Measurements from ENCODE around the gene CFL2.
"Not testable (repeated sequence)": the region's sequence is repeated elsewhere in the genome, so short reads cannot be mapped to it uniquely, and the experiment has no call there.

The CFL2 gene

GRCh38 chr14:34711169-34711568, 3.2 kb downstream of the CFL2 start:
- DNase-seq: no peak

DNA sequence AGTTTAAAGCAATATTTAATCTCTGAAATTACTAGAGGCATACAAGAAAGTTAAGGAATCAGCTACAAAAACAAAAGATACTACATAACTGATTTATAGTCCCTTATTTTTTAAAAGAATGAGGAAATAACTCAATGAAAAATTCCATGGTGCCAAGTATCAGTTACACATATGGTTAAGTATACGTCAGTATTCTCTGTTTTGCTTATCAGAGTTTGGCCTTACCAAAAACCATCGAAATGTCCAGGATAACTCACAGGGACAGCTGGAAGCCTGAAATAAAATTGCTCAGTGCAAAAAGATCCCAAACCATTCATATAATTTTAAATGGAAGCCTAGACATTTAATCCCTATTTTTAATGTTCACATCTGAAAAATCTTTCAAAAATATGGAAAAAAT, 3.6 kb downstream of the CFL2 start:
- no peak for DNase-seq

DNA sequence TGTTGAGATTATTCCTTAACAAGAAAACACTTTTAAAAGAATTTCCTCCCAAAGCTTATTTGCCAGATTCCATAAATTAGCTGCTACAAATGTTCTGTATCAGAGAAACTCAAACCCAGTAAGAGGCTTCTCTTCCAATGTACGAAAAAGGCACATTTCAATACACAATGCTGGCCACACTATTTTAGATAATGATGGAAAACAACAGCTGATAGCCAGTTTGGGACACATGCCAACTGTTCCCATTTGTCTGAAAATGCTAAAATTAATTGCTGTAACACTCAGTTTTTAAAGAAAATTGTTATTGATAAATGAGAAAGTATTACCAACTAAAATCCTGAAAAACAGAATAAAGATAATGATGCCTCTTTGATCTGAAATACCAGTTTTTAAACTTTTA, 4.4 kb downstream of the CFL2 start:
- no peak for DNase-seq

GRCh38 chr14:34707722-34708121, 6.7 kb downstream of the CFL2 start:
- no peak for DNase-seq

GRCh38 chr14:34701808-34702207, 12.6 kb downstream of the CFL2 start:
- DNase-seq: no peak

DNA sequence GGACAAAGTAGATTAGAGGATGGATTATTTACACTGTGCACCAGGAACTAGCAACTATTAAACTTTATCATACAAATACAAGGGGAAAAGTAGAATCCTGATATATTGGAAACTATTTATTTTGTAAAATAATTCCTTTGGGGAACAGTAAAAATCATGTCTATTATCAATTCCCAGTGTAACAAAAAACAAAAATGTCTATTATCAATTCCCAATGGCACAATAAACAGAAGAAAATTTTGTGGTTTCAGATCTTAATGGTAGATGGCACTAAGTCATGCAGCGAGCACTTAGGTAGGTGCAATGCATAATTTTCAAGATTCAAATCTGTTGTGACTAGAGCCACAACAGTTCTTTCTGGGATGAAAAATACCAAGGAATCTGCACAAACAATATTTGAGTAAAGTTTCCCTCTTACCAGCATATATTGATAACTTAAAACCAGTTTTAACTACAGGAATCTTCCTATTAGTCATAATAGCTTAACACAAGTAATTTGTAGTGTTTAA, 13.7 kb downstream of the CFL2 start:
- no peak for DNase-seq

DNA sequence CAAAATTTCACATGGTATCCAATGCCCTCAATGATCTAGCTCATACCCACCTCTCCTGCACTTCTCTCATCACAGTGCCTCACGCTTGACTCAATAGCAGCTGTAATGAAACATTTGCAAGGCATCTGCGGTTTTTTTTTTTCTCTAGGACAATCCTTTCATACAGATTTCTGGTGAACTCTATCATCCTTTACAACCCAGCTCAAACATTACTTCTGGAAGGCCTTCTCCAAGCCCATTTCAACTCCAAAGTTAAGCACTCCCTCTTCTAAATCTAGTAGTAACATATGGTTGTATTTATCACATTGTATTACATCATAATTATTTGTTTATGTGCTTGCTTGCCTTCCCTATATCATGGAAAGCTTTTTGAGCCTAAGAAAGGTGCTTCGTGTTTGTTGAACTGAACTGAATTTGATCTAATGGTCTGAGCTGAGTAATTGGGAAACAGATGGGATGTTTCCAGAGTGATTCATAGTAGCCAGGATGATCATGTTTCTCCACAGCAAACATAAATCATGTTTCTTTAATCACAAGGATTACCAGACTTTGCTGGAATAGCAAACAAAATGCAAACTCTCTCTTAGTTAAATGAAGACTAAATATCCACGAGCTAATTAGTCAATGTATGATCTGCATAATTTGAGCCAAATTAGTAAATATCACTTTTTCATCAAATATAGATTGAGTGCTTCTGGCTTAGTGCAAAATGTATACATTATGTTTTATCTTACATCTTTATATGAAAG, 14.3 kb downstream of the CFL2 start:
- no peak for DNase-seq

DNA sequence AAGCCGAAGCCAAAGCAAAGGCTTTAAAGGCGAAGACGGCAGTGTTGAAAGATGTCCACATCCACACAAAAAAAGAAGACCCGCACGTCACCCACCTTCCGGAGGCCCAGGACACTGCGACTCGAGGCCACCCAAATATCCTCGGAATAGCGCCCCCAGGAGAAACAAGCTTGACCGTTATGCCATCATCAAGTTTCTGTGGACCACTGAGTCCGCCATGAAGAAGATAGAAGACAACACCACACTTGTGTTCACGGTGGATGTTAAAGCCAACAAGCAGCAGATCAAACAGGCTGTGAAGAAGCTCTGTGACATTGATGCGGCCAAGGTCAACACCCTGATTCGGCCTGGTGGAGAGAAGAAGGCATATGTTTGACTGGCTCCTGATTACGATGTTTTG, 20.2 kb downstream of the CFL2 start:
- DNase-seq: not testable (repeated sequence)

DNA sequence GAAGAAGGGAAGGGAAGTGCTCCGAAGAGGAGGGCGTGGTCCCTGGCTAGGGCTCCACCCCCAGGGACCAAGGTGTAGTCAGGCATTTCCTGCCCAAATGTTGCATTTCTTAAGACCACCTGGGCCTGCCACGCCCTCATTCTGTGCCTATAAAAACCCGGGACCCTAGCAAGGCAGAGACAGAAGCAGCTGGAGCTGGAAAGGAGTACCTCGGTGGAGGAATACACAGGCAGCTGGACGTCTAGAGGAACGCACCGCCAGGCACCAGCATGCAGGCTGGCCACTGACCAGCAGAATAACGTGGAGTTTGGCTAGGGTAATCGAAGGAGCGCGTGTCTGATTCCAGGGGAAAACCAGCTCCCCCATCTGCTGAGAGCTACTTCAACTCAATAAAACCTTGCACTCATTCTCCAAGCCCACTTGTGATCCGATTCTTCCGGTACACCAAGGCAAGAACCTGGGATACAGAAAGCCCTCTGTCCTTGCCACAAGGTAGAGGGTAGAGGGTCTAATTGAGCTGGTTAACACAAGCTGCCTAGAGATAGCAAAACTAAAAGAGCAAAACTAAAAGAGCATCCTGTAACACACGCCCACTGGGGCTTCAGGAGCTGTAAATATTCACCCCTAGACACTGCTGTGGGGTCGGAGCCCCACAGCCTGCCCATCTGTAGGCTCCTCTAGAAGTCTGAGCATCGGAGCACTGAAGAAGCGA, 21.0 kb downstream of the CFL2 start:
- peak in 1 of 2 donors; percentile 10 for DNase-seq

- DNase-seq: no peak
Measured at GRCh38 chr14:34692898-34693227, 21.5 kb downstream of the CFL2 start.

DNA sequence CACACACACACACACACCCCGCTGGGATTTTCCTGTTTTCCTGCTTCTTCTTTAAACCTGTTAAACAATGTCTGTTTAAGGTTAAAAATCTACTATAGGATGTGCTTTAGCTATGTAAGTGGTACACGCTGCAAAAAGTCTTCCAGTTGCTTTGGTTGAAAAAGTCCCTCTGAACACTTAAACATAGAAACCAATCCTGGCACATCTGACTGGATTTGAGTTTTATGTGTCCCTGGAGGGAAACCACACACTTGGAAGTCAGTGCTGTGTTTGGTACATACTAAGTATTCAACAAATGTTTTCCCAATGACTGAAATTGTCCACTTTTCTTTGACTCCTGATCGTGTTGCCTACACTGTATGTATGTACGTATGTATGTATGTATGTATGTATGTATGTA, 22.0 kb downstream of the CFL2 start:
- DNase-seq: no peak

- no peak for DNase-seq
Measured at GRCh38 chr14:34691206-34691605, 23.2 kb downstream of the CFL2 start.

- DNase-seq: no peak
Measured at GRCh38 chr14:34688470-34689206, 25.8 kb downstream of the CFL2 start.

DNA sequence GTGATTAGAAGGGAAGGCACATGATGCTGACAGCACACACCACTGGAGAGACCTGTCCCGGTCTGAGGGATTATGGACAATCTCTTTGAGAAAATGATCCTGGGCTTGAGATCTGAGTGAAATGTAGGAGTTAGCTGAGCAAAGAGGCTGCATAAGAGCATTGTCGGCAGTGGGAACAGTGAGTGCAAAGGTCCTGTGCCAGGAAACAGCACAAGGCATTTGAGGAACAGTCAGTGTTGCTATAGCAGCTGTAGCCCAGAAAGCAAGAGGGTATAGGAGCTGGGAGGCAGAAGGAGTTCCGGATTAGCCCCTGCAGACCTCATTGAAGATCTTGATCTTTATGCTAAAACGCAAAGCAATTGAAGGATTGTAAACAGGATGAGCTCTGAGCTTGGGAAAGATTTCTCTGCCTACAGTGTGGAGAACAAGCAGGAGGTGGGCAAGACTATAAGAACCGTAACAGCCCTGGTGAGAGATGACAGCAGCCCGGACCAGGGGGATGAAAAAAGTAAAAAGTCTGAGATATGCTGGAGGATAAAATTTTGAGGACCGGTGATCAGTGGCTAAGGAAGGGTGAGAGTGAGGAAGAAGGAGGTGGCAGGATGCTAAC, 28.5 kb downstream of the CFL2 start:
- DNase-seq: no peak

- DNase-seq: no peak
Measured at GRCh38 chr14:34684578-34684977, 29.8 kb downstream of the CFL2 start.

DNA sequence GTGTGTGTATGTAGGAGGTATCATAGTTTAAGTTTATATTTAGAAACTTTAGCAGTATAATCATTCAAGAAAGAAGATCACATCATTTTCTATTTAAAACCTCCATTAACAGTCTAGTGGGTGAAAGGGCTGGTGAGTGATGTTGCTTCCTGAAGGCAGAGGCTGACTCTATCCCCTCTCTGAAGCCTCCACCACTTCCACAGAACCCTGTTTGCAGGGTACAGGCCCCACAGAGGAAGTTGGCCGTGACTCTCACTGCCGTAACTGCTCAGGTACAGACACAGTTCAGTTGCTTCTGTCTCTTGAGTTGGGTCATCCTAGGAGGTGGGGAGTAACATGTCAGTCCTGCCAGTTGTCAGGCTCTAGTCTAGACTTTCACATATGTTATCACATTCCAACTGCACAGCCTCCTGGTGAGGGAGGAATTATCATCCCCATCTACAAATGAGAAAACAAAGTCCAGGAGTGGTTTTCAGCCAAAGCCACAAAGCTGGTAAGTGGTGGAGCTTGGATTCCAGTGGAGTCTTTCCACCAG, 31.5 kb downstream of the CFL2 start:
- DNase-seq: no peak

- no peak for DNase-seq
Measured at GRCh38 chr14:34680806-34681479, 33.5 kb downstream of the CFL2 start.

DNA sequence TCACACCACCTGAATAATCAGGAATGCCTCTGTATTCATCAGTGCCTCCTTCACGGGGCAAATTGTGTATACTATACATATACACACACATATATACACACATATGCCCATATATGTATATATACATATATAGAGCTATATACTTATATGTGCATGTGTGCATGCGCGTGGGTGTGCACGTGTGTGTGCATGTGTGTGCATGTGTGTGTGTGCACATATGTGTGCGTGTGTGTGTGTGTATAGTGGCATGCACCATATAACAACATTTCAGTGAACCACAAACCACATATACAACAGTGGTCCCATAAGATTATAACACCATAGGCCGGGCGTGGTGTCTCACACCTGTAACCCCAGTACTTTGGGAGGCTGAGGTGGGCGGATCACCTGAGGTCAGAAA, 35.7 kb downstream of the CFL2 start:
- no peak for DNase-seq

- DNase-seq: no peak
Measured at GRCh38 chr14:34678306-34678705, 36.1 kb downstream of the CFL2 start.

DNA sequence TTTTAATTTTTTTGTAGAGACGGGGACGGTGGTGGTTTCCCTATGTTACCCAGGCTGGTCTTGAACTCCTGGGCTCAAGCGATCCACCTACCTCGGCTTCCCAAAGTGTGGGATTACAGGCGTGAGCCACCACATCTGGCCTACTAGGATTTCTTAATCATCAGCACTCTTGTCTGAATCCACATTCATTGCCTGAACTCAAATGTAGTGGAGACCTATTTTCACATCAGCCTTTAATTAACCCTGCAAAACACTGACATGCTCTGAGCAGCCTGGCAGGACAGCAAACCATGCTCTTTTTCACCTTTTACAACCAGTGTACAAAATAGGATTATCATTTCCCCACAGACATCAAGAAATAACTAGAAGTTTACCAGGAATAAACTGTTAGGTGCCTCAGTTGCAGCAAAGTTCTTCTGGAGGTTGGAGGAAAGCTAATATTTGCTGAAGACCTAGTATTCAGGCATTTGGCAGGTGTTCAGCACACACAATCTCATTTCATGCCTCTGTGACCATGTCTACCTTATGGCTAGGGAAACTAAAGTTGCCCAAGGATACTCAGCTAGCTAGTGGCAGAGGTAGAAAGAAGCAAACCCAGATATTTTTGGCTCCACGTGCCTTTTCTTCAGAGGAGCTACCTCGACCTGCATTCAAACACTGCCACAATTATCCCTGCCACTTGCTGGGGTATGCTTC, 37.7 kb downstream of the CFL2 start:
- no peak for DNase-seq

DNA sequence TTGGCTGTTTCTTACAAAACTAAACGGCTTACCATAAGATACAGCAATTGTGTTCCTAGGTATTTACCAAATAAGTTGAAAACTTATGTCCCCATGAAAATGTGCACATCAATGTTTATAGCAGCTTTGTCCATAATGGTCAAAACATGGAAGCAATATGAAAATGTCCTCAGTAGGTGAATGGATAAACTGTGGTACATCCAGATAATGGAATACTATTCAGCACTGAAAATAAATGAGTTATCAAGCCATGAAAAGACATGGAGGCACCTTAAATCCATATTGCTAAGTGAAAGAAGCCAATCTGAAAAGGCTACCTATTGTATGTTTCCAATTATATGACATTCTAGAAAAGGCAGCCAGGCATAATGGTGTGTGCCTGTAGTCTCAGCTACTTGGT, 40.7 kb downstream of the CFL2 start:
- no peak for DNase-seq

GRCh38 chr14:34671716-34672115, 42.7 kb downstream of the CFL2 start:
- no peak for DNase-seq

All from activated CD4-positive, alpha-beta T cell treated with anti-CD3 and anti-CD28 coated beads for 4 hours (primary cell).